ENCODE results near the gene TOPORS.

The TOPORS gene

GRCh38 chr9:32570262-32570661 lies 17.9 kb upstream of the TOPORS start:
- peaks cover 42% of the 10 kb centered on the region for H3K79me2 ChIP-seq (ENCODE audit: insufficient read depth, low read length)
- no peak overlapping the region for H3K4me3 ChIP-seq (ENCODE audit: insufficient read depth, low read length, poor library complexity, severe bottlenecking)
- no peaks in the 10 kb centered on the region for H3K27me3 ChIP-seq (ENCODE audit: low read length)
- H3K4me2 ChIP-seq (ENCODE audit: low read depth, low read length, poor library complexity, severe bottlenecking), result peak overlapping the region; percentile 85
- H3K36me3 ChIP-seq (ENCODE audit: low read length), result no peaks in the 10 kb centered on the region
- H4K20me1 ChIP-seq (ENCODE audit: low read depth, low read length), result peaks cover 3% of the 10 kb centered on the region; the same call in 1 of the 2 replicates
- H2AFZ ChIP-seq (ENCODE audit: low read depth, low read length, severe bottlenecking), result no peak overlapping the region
- H3K9ac ChIP-seq (ENCODE audit: low read length), result no peak overlapping the region
- H3K27ac ChIP-seq (ENCODE audit: low read depth, low read length), result no peak overlapping the region
- no peaks in the 10 kb centered on the region for H3K9me3 ChIP-seq (ENCODE audit: insufficient read depth, low read length)
- peaks cover 13% of the 10 kb centered on the region; the same call in 1 of the 2 replicates for H3F3A ChIP-seq (ENCODE audit: insufficient read depth)
- no peak for TF ChIP-seq EZH2phosphoT487 (conservative IDR thresholded peaks at IDR 0.05; ENCODE audit: low read length)
- no peak for TF ChIP-seq CTCF (IDR thresholded peaks at IDR 0.05; ENCODE audit: insufficient read depth, low read length, poor library complexity, severe bottlenecking)
- H3K9me2 ChIP-seq (replicated peaks; ENCODE audit: insufficient read depth, low read length), result no peaks in the 10 kb centered on the region

- Histone ChIP-seq H3K4me3 (ENCODE audit: insufficient read depth, low read length, poor library complexity, severe bottlenecking) (no peak overlapping the region), H3K27me3 (ENCODE audit: low read length) (no peaks in the 10 kb centered on the region), H3F3A (ENCODE audit: insufficient read depth) (no peaks in the 10 kb centered on the region), H2AFZ (ENCODE audit: low read depth, low read length, severe bottlenecking) (no peak overlapping the region), H3K27ac (ENCODE audit: low read depth, low read length) (no peak overlapping the region), H3K9ac (ENCODE audit: low read length) (no peak overlapping the region), H3K36me3 (ENCODE audit: low read length) (no peaks in the 10 kb centered on the region), H3K79me2 (ENCODE audit: insufficient read depth, low read length) (peaks cover 48% of the 10 kb centered on the region), H3K4me2 (ENCODE audit: low read depth, low read length, poor library complexity, severe bottlenecking) (no peak overlapping the region), H3K9me3 (ENCODE audit: insufficient read depth, low read length) (no peaks in the 10 kb centered on the region), H4K20me1 (ENCODE audit: low read depth, low read length) (peaks cover 2% of the 10 kb centered on the region; the same call in 1 of the 2 replicates), H3K9me2 (replicated peaks; ENCODE audit: insufficient read depth, low read length) (no peaks in the 10 kb centered on the region)
- TF ChIP-seq EZH2phosphoT487 (conservative IDR thresholded peaks at IDR 0.05; ENCODE audit: low read length) (no peak), CTCF (IDR thresholded peaks at IDR 0.05; ENCODE audit: insufficient read depth, low read length, poor library complexity, severe bottlenecking) (no peak)
Measured at GRCh38 chr9:32566770-32567169, 14.4 kb upstream of the TOPORS start.

- Histone ChIP-seq H3K4me2 (ENCODE audit: low read depth, low read length, poor library complexity, severe bottlenecking) (no peak overlapping the region), H3K79me2 (ENCODE audit: insufficient read depth, low read length) (peaks cover 40% of the 10 kb centered on the region), H3K27me3 (ENCODE audit: low read length) (no peaks in the 10 kb centered on the region), H3K36me3 (ENCODE audit: low read length) (no peaks in the 10 kb centered on the region), H3K27ac (ENCODE audit: low read depth, low read length) (no peak overlapping the region), H3K4me3 (ENCODE audit: insufficient read depth, low read length, poor library complexity, severe bottlenecking) (no peak overlapping the region), H3K9me2 (replicated peaks; ENCODE audit: insufficient read depth, low read length) (no peaks in the 10 kb centered on the region), H3K9me3 (ENCODE audit: insufficient read depth, low read length) (no peaks in the 10 kb centered on the region), H3K9ac (ENCODE audit: low read length) (no peak overlapping the region), H3F3A (ENCODE audit: insufficient read depth) (no peaks in the 10 kb centered on the region), H4K20me1 (ENCODE audit: low read depth, low read length) (no peaks in the 10 kb centered on the region), H2AFZ (ENCODE audit: low read depth, low read length, severe bottlenecking) (no peak overlapping the region)
- TF ChIP-seq CTCF (IDR thresholded peaks at IDR 0.05; ENCODE audit: insufficient read depth, low read length, poor library complexity, severe bottlenecking), result no peak
- no peak for TF ChIP-seq EZH2phosphoT487 (conservative IDR thresholded peaks at IDR 0.05; ENCODE audit: low read length)
Measured at GRCh38 chr9:32565967-32566366, 13.6 kb upstream of the TOPORS start.
